ENCODE measurements around the gene EVC2. TPM values are rescaled to one million over a fixed set of nuclear protein-coding genes. Genes with fewer than 3 reads are reported as not detected.

EVC2 gene
- total and polyA plus RNA-seq, 2 of the 13 experiments (the other 11 are each of a cell fraction or from before 2014, with no cell fraction given) = not detected

GRCh38 chr4:5722328-5722727, 14.0 kb upstream of the EVC2 start (continued):
- TF ChIP-seq RERE (CRISPR knock-in tag; IDR thresholded peaks at IDR 0.05; ENCODE audit: low read depth) = no peak
- TF ChIP-seq SNAPC4 (CRISPR knock-in tag; IDR thresholded peaks at IDR 0.05) = no peak
- 0 out of 2 replicates have a peak, but pooled peaks have one; percentile 23 for TF ChIP-seq PITX1 (CRISPR knock-in tag; IDR thresholded peaks at IDR 0.05)
- TF ChIP-seq IKZF5 (CRISPR knock-in tag; IDR thresholded peaks at IDR 0.05) = 0 out of 2 replicates have a peak, but pooled peaks have one; percentile 42
- peak; percentile 42; the same call in 1 of the 2 replicates for TF ChIP-seq SAP130 (CRISPR knock-in tag; IDR thresholded peaks at IDR 0.05; ENCODE audit: low read depth)
- TF ChIP-seq TFE3 (CRISPR knock-in tag; IDR thresholded peaks at IDR 0.05) = peak; percentile 32; the same call in 1 of the 2 replicates
- peak; percentile 42; the same call in 1 of the 2 replicates for TF ChIP-seq SALL1 (CRISPR knock-in tag; IDR thresholded peaks at IDR 0.05)
- peak; percentile 60 for TF ChIP-seq NR2F2 (IDR thresholded peaks at IDR 0.05; ENCODE audit: borderline replicate concordance, low read depth)
- TF ChIP-seq CHD4 (IDR thresholded peaks at IDR 0.05; ENCODE audit: borderline replicate concordance, low read length) = no peak
- TF ChIP-seq SOX6 (IDR thresholded peaks at IDR 0.05) = no peak
- TF ChIP-seq SOX6 (CRISPR knock-in tag; IDR thresholded peaks at IDR 0.05) = peak; percentile 35; the same call in 1 of the 2 replicates
- peak; percentile 35; the same call in 1 of the 2 replicates for TF ChIP-seq ETV5 (CRISPR knock-in tag; IDR thresholded peaks at IDR 0.05; ENCODE audit: borderline replicate concordance)
- TF ChIP-seq FOXP4 (CRISPR knock-in tag; IDR thresholded peaks at IDR 0.05) = 0 out of 2 replicates have a peak, but pooled peaks have one; percentile 54
